HEK293 (cell line): Measurements from ENCODE around the gene PRRG4.
A peak's percentile ranks its signal among the peaks of the same experiment; 100 is the strongest.

ENCODE experiments used
- CTCF ChIA-PET: fragments of 350-600 bp; formaldehyde crosslinking; extraction: SDS; loops from one replicate; lab custom pipeline; 2021; ENCODE audit warnings: antibody characterized with exemption; lab: Yijun Ruan, JAX
- POLR2A ChIA-PET: fragments of 300-600 bp; formaldehyde crosslinking; extraction: SDS; loops from one replicate; lab custom pipeline; 2020; ENCODE audit warnings: antibody characterized with exemption, inconsistent platforms; lab: Yijun Ruan, JAX
- H3K27ac ChIP-seq: fragments of 200-500 bp; sonication (Bioruptor generic); 2 replicates; pipeline ENCODE4 v1.5.1; 2014; ENCODE audit warnings: low read depth, low read length, control low read depth, inconsistent platforms; ENCODE audit errors: extremely low read depth
- H3K36me3 ChIP-seq, 2 experiments: fragments of 200-500 bp in 1 of 2; sonication (Bioruptor generic) in 1 of 2; 1 replicate in 1 of 2; 2 replicates in 1 of 2; pipeline ENCODE4 v1.5.1; 2014 to 2017; ENCODE audit warnings: inconsistent platforms in 2 of 2, low read length in 2 of 2; ENCODE audit not compliant: control insufficient read depth in 2 of 2, insufficient read depth in 1 of 2
- H3K4me1 ChIP-seq: fragments of 200-500 bp; sonication (Bioruptor generic); 2 replicates; pipeline ENCODE4 v1.5.1; 2014; ENCODE audit warnings: mild to moderate bottlenecking, low read length, inconsistent platforms; ENCODE audit not compliant: control insufficient read depth, insufficient read depth
- H3K4me3 ChIP-seq: 2 replicates; pipeline ENCODE4 v1.5.1; 2011; ENCODE audit warnings: low read depth, mild to moderate bottlenecking, control low read depth, low read length, moderate library complexity
- H3K9me3 ChIP-seq: fragments of 200-500 bp; sonication (Bioruptor generic); 2 replicates; pipeline ENCODE4 v1.5.1; 2014; ENCODE audit warnings: low read depth, low read length, inconsistent platforms; ENCODE audit not compliant: control insufficient read depth, insufficient read depth
- ELK4 ChIP-seq: IDR thresholded peaks from 2 replicates; pipeline ENCODE4 v1.6.1; 2011; ENCODE audit warnings: mild to moderate bottlenecking, low read depth, low read length, borderline replicate concordance
- GLI4 ChIP-seq: fragments of 450-650 bp; formaldehyde crosslinking; IDR thresholded peaks from 2 replicates; pipeline ENCODE4 v1.5.1; 2016; ENCODE audit warnings: missing biosample characterization, missing genetic modification characterization
- KLF10 ChIP-seq: fragments of 450-650 bp; IDR thresholded peaks from 2 replicates; pipeline ENCODE4 v1.5.1; 2018; ENCODE audit warnings: missing biosample characterization, mild to moderate bottlenecking, missing genetic modification characterization
- KLF9 ChIP-seq: fragments of 450-650 bp; formaldehyde crosslinking; IDR thresholded peaks from 2 replicates; pipeline ENCODE4 v1.5.1; 2016; ENCODE audit warnings: missing biosample characterization, missing genetic modification characterization, low read depth
- MYNN ChIP-seq: fragments of 450-650 bp; formaldehyde crosslinking; IDR thresholded peaks from 2 replicates; pipeline ENCODE4 v1.5.1; 2016; ENCODE audit warnings: missing biosample characterization, missing genetic modification characterization, borderline replicate concordance
- OSR2 ChIP-seq: fragments of 450-650 bp; formaldehyde crosslinking; IDR thresholded peaks from 2 replicates; pipeline ENCODE4 v1.5.1; 2016; ENCODE audit warnings: missing biosample characterization, missing genetic modification characterization
- PRDM10 ChIP-seq: fragments of 450-650 bp; formaldehyde crosslinking; IDR thresholded peaks from 2 replicates; pipeline ENCODE4 v1.5.1; 2016; ENCODE audit warnings: missing biosample characterization, missing genetic modification characterization
- ZBTB21 ChIP-seq: fragments of 450-650 bp; formaldehyde crosslinking; IDR thresholded peaks from 2 replicates; pipeline ENCODE4 v1.5.1; 2017; ENCODE audit warnings: missing biosample characterization, missing genetic modification characterization
- ZNF140 ChIP-seq: fragments of 450-650 bp; formaldehyde crosslinking; IDR thresholded peaks from 2 replicates; pipeline ENCODE4 v1.5.1; 2016; ENCODE audit warnings: missing biosample characterization, missing genetic modification characterization
- ZNF19 ChIP-seq: fragments of 450-650 bp; formaldehyde crosslinking; IDR thresholded peaks from 2 replicates; pipeline ENCODE4; 2016; ENCODE audit warnings: missing biosample characterization, missing genetic modification characterization, low read depth
- ZNF23 ChIP-seq: fragments of 450-650 bp; formaldehyde crosslinking; IDR thresholded peaks from 2 replicates; pipeline ENCODE4 v1.5.1; 2016; ENCODE audit warnings: missing biosample characterization, missing genetic modification characterization, borderline replicate concordance
- ZNF26 ChIP-seq: fragments of 450-650 bp; formaldehyde crosslinking; IDR thresholded peaks from 2 replicates; pipeline ENCODE4 v1.5.1; 2016; ENCODE audit warnings: missing biosample characterization, missing genetic modification characterization
- ZNF266 ChIP-seq: fragments of 450-650 bp; formaldehyde crosslinking; IDR thresholded peaks from 2 replicates; pipeline ENCODE4 v1.5.1; 2016; ENCODE audit warnings: missing biosample characterization, missing genetic modification characterization, low read depth
- ZNF292 ChIP-seq: fragments of 450-650 bp; formaldehyde crosslinking; IDR thresholded peaks from 2 replicates; pipeline ENCODE4 v1.5.1; 2016; ENCODE audit warnings: low read depth, missing biosample characterization, missing genetic modification characterization, borderline replicate concordance
- ZNF302 ChIP-seq: fragments of 450-650 bp; formaldehyde crosslinking; IDR thresholded peaks from 2 replicates; pipeline ENCODE4 v1.5.1; 2016; ENCODE audit warnings: missing biosample characterization, missing genetic modification characterization, low read depth
- ZNF311 ChIP-seq: fragments of 450-650 bp; formaldehyde crosslinking; IDR thresholded peaks from 2 replicates; pipeline ENCODE4 v1.5.1; 2017; ENCODE audit warnings: missing biosample characterization, missing genetic modification characterization, borderline replicate concordance
- ZNF416 ChIP-seq: fragments of 450-650 bp; formaldehyde crosslinking; IDR thresholded peaks from 2 replicates; pipeline ENCODE4 v1.5.1; 2016; ENCODE audit warnings: missing biosample characterization, missing genetic modification characterization
- ZNF426 ChIP-seq: fragments of 450-650 bp; formaldehyde crosslinking; IDR thresholded peaks from 2 replicates; pipeline ENCODE4 v1.5.1; 2017; ENCODE audit warnings: missing biosample characterization, missing genetic modification characterization, mild to moderate bottlenecking, inconsistent platforms, moderate library complexity
- ZNF549 ChIP-seq: fragments of 450-650 bp; IDR thresholded peaks from 2 replicates; pipeline ENCODE4 v1.5.1; 2018; ENCODE audit warnings: missing biosample characterization, missing genetic modification characterization, mild to moderate bottlenecking, inconsistent platforms, moderate library complexity
- ZNF560 ChIP-seq: fragments of 450-650 bp; formaldehyde crosslinking; IDR thresholded peaks from 2 replicates; pipeline ENCODE4 v1.5.1; 2017; ENCODE audit warnings: missing biosample characterization, missing genetic modification characterization, borderline replicate concordance
- ZNF624 ChIP-seq: fragments of 450-650 bp; formaldehyde crosslinking; IDR thresholded peaks from 2 replicates; pipeline ENCODE4 v1.5.1; 2017; ENCODE audit warnings: missing biosample characterization, missing genetic modification characterization
- ZNF626 ChIP-seq: fragments of 450-650 bp; sonication (Bioruptor Pico); formaldehyde crosslinking; IDR thresholded peaks from 2 replicates; pipeline ENCODE4 v1.5.1; 2018; ENCODE audit warnings: missing biosample characterization, missing genetic modification characterization, inconsistent platforms
- ZNF629 ChIP-seq: fragments of 450-650 bp; formaldehyde crosslinking; IDR thresholded peaks from 2 replicates; pipeline ENCODE4 v1.5.1; 2017; ENCODE audit warnings: missing biosample characterization, missing genetic modification characterization
- ZNF692 ChIP-seq: fragments of 450-650 bp; formaldehyde crosslinking; IDR thresholded peaks from 2 replicates; pipeline ENCODE4 v1.5.1; 2016; ENCODE audit warnings: missing biosample characterization, missing genetic modification characterization
- ZNF707 ChIP-seq: fragments of 450-650 bp; formaldehyde crosslinking; IDR thresholded peaks from 2 replicates; pipeline ENCODE4 v1.5.1; 2016; ENCODE audit warnings: missing biosample characterization, missing genetic modification characterization
- ZNF747 ChIP-seq: fragments of 450-650 bp; formaldehyde crosslinking; IDR thresholded peaks from 2 replicates; pipeline ENCODE4 v1.5.1; 2016; ENCODE audit warnings: missing biosample characterization, missing genetic modification characterization
- ZNF830 ChIP-seq: fragments of 450-650 bp; IDR thresholded peaks from 2 replicates; pipeline ENCODE4 v1.5.0; 2018; ENCODE audit warnings: missing biosample characterization, missing genetic modification characterization, low read depth, mild to moderate bottlenecking, moderate library complexity
- ZNF843 ChIP-seq: fragments of 450-650 bp; formaldehyde crosslinking; IDR thresholded peaks from 2 replicates; pipeline ENCODE4 v1.5.1; 2016; ENCODE audit warnings: missing biosample characterization, missing genetic modification characterization

The PRRG4 gene

GRCh38 chr11:32888805-32889204, 59.1 kb downstream of the PRRG4 start:
- Histone ChIP-seq H3K4me1 (no peaks in the 10 kb centered on the region), H3K27ac (no peak overlapping the region), H3K4me3 (no peak overlapping the region), H3K9me3 (no peaks in the 10 kb centered on the region), H3K36me3 (no peaks in the 10 kb centered on the region)
- no peak for TF ChIP-seq ZNF426 (tag by site-specific recombination)
- TF ChIP-seq ZNF843 (tag by site-specific recombination), result no peak
- TF ChIP-seq GLI4 (tag by site-specific recombination), result no peak
- no peak for TF ChIP-seq ZNF266 (tag by site-specific recombination)
- no peak for TF ChIP-seq ZNF302 (tag by site-specific recombination)
- TF ChIP-seq ZNF626 (tag by site-specific recombination), result no peak
- no peak for TF ChIP-seq ZNF140
- no peak for TF ChIP-seq PRDM10 (tag by site-specific recombination)
- TF ChIP-seq ZNF629, result no peak
- TF ChIP-seq ZNF707 (tag by site-specific recombination), result no peak
- TF ChIP-seq ZNF416 (tag by site-specific recombination), result no peak
- no peak for TF ChIP-seq ZNF624
- TF ChIP-seq ELK4, result no peak
- no peak for TF ChIP-seq MYNN (tag by site-specific recombination)
- TF ChIP-seq ZNF549 (tag by site-specific recombination), result no peak
- TF ChIP-seq ZNF19 (tag by site-specific recombination), result no peak
- no peak for TF ChIP-seq ZNF692 (tag by site-specific recombination)
- no peak for TF ChIP-seq KLF9
- no peak for TF ChIP-seq ZNF311 (tag by site-specific recombination)
- POLR2A ChIA-PET, result no interaction called here
- CTCF ChIA-PET, result no interaction called here

GRCh38 chr11:32890843-32891656, 61.3 kb downstream of the PRRG4 start:
- H3K9me3 ChIP-seq, result no peaks in the 10 kb centered on the region
- peak overlapping the region; percentile 98 for H3K27ac ChIP-seq
- H3K4me3 ChIP-seq, result no peak overlapping the region
- 0 out of 2 replicates have a peak, but pooled peaks cover 2% of the 10 kb centered on the region for H3K4me1 ChIP-seq
- ChIA-PET POLR2A (no interaction called here), CTCF (interaction anchor here (0.6 to 0.8 kb wide), 4 partner anchors 10 to 526 kb away, joined by 3 to 7 read pairs (median 3); no protein-coding TSS in a partner anchor)
- no peaks in the 10 kb centered on the region for H3K36me3 ChIP-seq
- TF ChIP-seq OSR2 (peak; percentile 88), ZNF426 (tag by site-specific recombination) (no peak), ZNF292 (tag by site-specific recombination) (no peak), ZBTB21 (tag by site-specific recombination) (no peak), ZNF707 (tag by site-specific recombination) (no peak), ZNF26 (tag by site-specific recombination) (no peak), ZNF747 (tag by site-specific recombination) (no peak), KLF10 (tag by site-specific recombination) (peak; percentile 65), ZNF140 (no peak), ZNF23 (tag by site-specific recombination) (no peak), ZNF560 (no peak), ZNF830 (tag by site-specific recombination) (no peak)
